HUES64 (cell line): ENCODE measurements around the gene MCTP2.
"Not testable (repeated sequence)": the region's sequence is repeated elsewhere in the genome, so short reads cannot be mapped to it uniquely, and the experiment has no call there.

Experiments
- H3K27ac ChIP-seq: 2 replicates; pipeline ENCODE4 v1.7.0; 2013; ENCODE audit warnings: low read depth, low read length, inconsistent platforms
- H3K27me3 ChIP-seq: 2 replicates; pipeline ENCODE4 v1.6.1; 2013; ENCODE audit warnings: mild to moderate bottlenecking, low read length; ENCODE audit not compliant: insufficient read depth
- H3K36me3 ChIP-seq: 2 replicates; pipeline ENCODE4 v1.6.1; 2013; ENCODE audit warnings: mild to moderate bottlenecking, low read length; ENCODE audit not compliant: insufficient read depth
- H3K4me1 ChIP-seq: 2 replicates; pipeline ENCODE4 v1.6.1; 2013; ENCODE audit warnings: mild to moderate bottlenecking, low read length, moderate library complexity; ENCODE audit not compliant: insufficient read depth
- H3K4me3 ChIP-seq: 2 replicates; pipeline ENCODE4 v1.5.1; 2013; ENCODE audit warnings: mild to moderate bottlenecking, low read length, moderate library complexity
- H3K9ac ChIP-seq: 2 replicates; pipeline ENCODE4 v1.6.1; 2013; ENCODE audit warnings: mild to moderate bottlenecking, low read depth, low read length
- H3K9me3 ChIP-seq: 2 replicates; pipeline ENCODE4 v1.6.1; 2013; ENCODE audit warnings: low read depth, low read length; ENCODE audit not compliant: insufficient read depth
- WGBS: fragments of 150-250, 120-280 bp; methylation state at CpG from one replicate; pipeline ENCODE4 v1.1.7; 2013; ENCODE audit warnings: missing lambda C conversion rate; 5-methylcytosine and 5-hydroxymethylcytosine counted together

Gene MCTP2

DNA sequence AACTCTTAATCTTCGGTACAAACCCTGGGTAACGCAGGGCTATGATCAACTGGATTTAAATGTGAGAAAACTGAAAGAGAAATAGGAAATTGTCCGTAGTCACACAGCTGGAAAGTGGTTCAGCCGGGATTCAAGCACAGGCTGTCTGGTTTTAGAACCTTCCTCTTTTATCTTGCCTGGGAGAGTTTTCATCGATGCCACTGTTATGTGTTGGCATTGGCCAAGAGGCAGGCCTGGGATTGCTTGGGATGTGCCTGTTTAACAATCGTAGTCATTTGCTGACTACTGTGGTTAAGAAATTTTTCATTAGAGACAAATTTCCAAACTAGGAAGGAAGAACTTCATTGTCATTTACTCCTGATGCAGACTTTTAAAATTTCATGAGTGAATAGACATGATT is 4.3 kb downstream of the MCTP2 start:
- no peak overlapping the region for H3K4me3 ChIP-seq
- no peaks in the 10 kb centered on the region for H3K36me3 ChIP-seq
- no peak overlapping the region for H3K9ac ChIP-seq
- 0 out of 2 replicates have a peak, but pooled peaks cover 10% of the 10 kb centered on the region for H3K4me1 ChIP-seq
- H3K27me3 ChIP-seq: peaks cover 30% of the 10 kb centered on the region
- H3K27ac ChIP-seq: no peak overlapping the region
- 97% methylated on average over 6 of the region's 6 CpGs for WGBS
- H3K9me3 ChIP-seq: no peaks in the 10 kb centered on the region

DNA sequence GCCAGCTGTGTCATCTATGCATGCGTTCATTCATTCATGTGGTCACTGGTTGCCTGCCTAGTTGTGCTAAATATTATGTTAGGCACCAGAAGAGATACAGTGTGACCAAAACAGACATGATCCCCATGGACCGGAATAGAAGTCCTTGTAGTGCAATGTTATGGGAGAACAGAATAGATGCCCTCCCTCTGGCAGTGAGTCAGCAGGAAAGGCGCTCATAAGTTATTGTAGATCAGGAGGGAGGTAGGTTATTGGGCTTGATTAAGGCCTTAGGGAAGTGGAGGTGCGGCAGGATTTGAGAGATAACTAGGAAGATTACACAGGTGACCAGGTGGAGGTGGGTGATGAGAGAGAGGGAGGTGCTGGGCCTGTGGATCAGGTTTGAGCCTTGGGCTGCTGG is 5.2 kb downstream of the MCTP2 start:
- H3K4me1 ChIP-seq: 0 out of 2 replicates have a peak, but pooled peaks cover 10% of the 10 kb centered on the region
- WGBS: 94% methylated on average over 4 of the region's 4 CpGs
- peaks cover 21% of the 10 kb centered on the region for H3K27me3 ChIP-seq
- H3K36me3 ChIP-seq: no peaks in the 10 kb centered on the region
- H3K9ac ChIP-seq: no peak overlapping the region
- H3K9me3 ChIP-seq: no peaks in the 10 kb centered on the region
- H3K4me3 ChIP-seq: no peak overlapping the region
- H3K27ac ChIP-seq: no peak overlapping the region

DNA sequence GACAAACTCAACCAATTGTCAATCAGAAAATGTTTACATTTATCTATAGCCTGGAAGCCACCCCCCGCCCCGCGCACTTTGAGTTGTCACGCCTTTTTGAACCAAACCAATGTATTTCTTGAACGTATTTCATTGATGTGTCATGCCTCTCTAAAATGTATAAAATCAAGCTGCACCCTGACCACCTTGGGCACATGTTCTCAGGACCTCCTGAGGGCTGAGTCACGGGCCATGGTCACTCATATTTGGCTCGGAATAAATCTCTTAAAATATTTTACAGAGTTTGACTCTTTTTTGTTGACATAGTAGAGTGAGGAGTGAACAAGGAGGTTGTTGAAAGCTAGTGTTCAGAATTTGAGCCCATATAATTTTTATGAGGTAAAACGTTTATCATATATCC is 6.5 kb downstream of the MCTP2 start:
- Histone ChIP-seq H3K9me3 (no peaks in the 10 kb centered on the region), H3K4me1 (no peaks in the 10 kb centered on the region), H3K27me3 (peaks cover 8% of the 10 kb centered on the region), H3K36me3 (no peaks in the 10 kb centered on the region), H3K27ac (no peak overlapping the region), H3K9ac (no peak overlapping the region), H3K4me3 (no peak overlapping the region)
- WGBS: 93% methylated on average over 7 of the region's 8 CpGs

DNA sequence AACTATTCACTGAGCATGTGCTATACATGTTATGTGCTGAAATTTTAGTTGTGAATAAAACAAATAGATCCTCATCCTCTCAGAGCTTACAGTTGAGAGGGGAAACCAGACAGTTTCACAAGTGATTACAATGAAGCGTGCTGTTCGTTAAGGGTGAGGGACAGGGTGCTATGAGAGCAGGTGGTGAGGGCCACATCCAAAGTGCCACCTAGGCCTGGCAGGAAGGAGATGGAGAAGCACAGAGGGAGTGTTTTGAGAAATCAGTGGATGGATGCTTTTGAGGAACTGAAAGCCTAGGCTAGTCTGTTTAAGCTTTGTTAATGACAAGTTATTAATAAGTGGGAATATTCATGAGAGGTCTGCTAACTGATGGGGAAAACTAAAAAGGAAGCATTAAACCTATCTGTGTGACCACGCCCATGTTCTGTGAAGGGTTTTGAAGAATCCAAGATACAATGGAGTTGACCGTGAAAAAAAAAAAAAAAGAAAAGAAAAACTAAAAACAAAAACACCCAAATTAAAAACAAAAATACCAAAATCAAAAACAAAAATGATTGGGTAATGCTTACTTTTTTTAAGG is 7.3 kb downstream of the MCTP2 start:
- Histone ChIP-seq H3K4me1 (no peaks in the 10 kb centered on the region), H3K36me3 (no peaks in the 10 kb centered on the region), H3K4me3 (no peak overlapping the region), H3K9ac (no peak overlapping the region), H3K27ac (no peak overlapping the region), H3K9me3 (peaks cover 6% of the 10 kb centered on the region), H3K27me3 (peaks cover 1% of the 10 kb centered on the region; the same call in 1 of the 2 replicates)
- WGBS: 62% methylated on average over 3 of the region's 4 CpGs

DNA sequence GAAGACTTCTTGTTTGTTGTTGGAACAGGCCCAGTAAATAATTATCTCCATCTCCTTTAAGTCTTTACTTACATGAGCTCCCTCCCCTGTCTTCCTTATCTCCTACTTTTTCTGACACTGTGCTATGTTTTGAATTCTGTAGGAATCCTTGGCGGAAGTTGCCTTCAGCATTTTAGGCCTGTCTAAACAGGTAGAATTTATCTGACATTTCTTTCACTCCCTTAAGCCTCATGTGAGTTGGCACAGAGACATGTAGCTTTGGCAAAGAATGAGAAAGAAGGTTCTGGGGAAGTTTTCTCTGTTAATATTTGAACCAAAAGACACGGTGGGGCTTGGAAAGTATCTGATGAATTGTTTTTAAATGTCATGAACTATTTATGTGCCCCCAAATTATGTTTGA is 8.1 kb downstream of the MCTP2 start:
- Histone ChIP-seq H3K4me3 (no peak overlapping the region), H3K9me3 (peaks cover 7% of the 10 kb centered on the region), H3K4me1 (no peaks in the 10 kb centered on the region), H3K9ac (no peak overlapping the region), H3K27me3 (no peaks in the 10 kb centered on the region), H3K27ac (no peak overlapping the region), H3K36me3 (no peaks in the 10 kb centered on the region)
- 89% methylated on average over 2 of the region's 2 CpGs for WGBS

DNA sequence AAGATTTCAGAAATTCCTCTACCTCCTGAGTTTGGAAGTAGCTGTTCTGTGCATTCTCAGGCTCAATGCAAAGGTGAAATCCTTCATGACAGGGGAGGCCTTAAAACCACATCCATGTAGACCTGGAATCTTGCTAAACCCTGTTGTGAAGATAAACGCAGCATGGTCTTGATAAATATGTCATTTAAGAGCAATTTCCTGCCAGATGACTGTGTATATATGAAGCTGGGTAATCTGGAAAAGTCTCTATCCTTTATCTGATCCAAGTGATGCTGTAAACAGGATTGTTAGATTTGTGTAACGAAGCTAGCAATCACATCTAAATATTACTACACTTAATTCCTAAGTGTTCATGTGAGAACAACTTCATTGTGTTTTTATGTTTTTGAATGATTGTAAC is 9.1 kb downstream of the MCTP2 start:
- H3K27me3 ChIP-seq: no peaks in the 10 kb centered on the region
- H3K9ac ChIP-seq: no peak overlapping the region

DNA sequence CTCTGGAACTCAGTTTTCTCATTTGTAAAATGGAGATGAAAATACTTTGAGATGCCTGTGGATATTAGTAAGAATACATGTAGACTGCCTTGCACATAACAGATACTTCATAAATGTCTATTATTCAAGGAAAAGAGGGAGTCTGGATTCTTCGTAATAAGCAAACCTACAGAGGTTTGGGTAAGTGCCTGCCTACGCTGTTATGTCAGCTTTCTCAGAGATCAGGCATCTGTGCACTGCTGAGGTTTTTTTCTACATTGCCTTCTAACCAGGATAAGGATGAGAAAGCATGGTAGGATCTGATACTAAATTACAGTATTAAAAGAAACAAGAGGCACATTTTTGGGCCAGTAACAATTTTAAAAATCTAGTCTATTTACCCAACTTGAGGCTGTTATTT is 10.9 kb downstream of the MCTP2 start:
- no peak overlapping the region for H3K4me3 ChIP-seq
- H3K27me3 ChIP-seq: no peaks in the 10 kb centered on the region
- no peak overlapping the region for H3K9ac ChIP-seq
- no peaks in the 10 kb centered on the region for H3K4me1 ChIP-seq
- H3K36me3 ChIP-seq: no peaks in the 10 kb centered on the region
- peaks cover 7% of the 10 kb centered on the region for H3K9me3 ChIP-seq
- WGBS: 98% methylated on average over 2 of the region's 2 CpGs
- H3K27ac ChIP-seq: no peak overlapping the region

More for the DNA sequence above, 9.1 kb downstream of the MCTP2 start:
- WGBS: 92% methylated on average over 1 of the region's 2 CpGs
- H3K36me3 ChIP-seq: no peaks in the 10 kb centered on the region
- H3K27ac ChIP-seq: no peak overlapping the region
- no peaks in the 10 kb centered on the region for H3K4me1 ChIP-seq
- peaks cover 7% of the 10 kb centered on the region for H3K9me3 ChIP-seq
- H3K4me3 ChIP-seq: no peak overlapping the region

DNA sequence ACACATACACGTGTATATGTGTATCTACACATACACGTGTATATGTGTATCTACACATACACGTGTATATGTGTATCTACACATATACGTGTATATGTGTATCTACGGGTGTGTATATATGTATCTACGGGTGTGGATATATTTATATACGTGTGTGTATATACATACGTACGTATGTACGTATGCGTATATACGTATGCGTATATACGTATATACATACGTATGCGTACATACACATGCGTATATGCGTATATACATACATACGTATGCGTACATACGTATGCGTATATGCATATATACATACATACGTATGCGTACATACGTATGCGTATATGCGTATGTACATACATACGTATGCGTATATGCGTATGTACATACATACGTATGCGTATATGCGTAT is 11.6 kb downstream of the MCTP2 start:
- not testable (repeated sequence) for H3K27ac ChIP-seq, H3K9me3 ChIP-seq, H3K36me3 ChIP-seq, H3K4me3 ChIP-seq, H3K9ac ChIP-seq, H3K4me1 ChIP-seq, H3K27me3 ChIP-seq
- 95% methylated on average over 31 of the region's 33 CpGs for WGBS

DNA sequence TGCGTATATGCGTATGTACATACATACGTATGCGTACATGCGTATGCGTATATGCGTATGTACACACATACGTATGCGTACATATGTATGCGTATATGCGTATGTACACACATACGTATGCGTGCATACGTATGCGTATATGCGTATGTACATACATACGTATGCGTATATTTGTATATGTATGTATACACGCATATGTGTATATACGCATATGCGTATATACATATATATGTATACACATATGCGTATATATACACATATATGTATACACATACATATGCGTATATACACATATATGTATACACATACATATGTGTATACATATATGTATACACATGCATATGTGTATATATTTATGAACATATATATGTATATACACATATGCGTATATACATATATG is 12.1 kb downstream of the MCTP2 start:
- no peak overlapping the region for H3K9ac ChIP-seq
- H3K27me3 ChIP-seq: no peaks in the 10 kb centered on the region
- 96% methylated on average over 18 of the region's 24 CpGs for WGBS
- H3K9me3 ChIP-seq: peaks cover 7% of the 10 kb centered on the region
- no peak overlapping the region for H3K27ac ChIP-seq
- no peak overlapping the region for H3K4me3 ChIP-seq
- H3K4me1 ChIP-seq: no peaks in the 10 kb centered on the region
- H3K36me3 ChIP-seq: no peaks in the 10 kb centered on the region

DNA sequence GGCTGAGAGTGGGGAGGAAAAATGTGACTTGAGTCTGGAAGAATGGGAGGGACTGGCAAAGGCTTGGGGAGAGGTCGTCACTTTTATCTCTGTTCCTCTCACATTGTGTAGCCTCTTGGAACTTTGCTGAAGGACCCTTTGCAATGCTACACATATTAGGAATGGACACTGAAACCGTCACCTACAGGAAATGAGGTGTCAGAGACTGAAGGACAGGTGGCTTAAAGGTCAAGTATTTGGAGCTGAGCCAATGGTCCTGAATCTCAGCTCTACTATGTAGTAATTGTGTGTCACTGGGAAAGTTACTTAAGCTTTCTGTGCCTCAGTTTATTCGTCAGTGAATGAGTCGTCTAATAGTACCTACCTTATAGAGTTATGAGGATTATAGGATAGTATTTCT is 14.7 kb downstream of the MCTP2 start:
- no peak overlapping the region for H3K4me3 ChIP-seq
- H3K36me3 ChIP-seq: no peaks in the 10 kb centered on the region
- H3K4me1 ChIP-seq: no peaks in the 10 kb centered on the region
- 94% methylated on average over 4 of the region's 4 CpGs for WGBS
- H3K9ac ChIP-seq: no peak overlapping the region
- peaks cover 7% of the 10 kb centered on the region for H3K9me3 ChIP-seq
- H3K27ac ChIP-seq: no peak overlapping the region
- no peaks in the 10 kb centered on the region for H3K27me3 ChIP-seq

DNA sequence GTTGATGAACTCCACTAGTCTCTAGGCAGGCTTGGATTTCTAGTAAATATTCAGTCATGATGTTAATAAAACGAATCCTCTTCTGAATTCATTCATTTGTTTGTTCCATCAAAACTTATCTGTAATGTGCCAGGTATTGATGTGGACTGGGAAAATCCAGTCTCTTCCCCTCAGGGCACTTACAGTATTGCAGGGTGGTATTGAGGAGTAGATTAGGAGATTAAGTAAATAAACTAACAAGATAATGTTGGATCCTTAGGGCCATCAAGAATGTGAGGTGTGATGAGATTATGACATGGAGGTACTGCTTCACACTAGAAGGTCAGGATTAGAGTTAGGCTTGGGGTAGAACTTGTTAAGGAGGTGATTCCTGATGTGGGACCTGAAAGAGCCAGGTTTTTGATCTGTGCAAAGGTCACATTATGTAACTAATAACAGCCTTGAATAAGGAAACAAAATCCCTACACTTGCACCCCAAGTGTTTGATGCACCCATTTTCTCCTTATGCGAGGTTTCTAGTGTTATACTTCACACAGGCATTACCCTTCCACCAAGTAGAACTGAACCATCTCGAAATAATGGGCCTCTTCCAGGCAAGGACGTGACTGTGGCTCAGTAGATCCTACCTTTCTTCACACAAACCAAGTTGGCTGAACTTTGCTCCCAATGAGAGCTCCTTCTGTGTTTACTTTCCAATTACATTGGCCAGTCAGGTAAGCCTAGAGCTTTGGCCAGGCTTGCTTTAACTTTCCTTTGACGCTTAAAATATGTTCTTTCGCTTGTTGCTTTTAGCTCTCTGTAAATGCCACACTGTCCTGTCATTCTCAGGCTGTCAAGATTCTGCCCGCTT is 16.7 kb downstream of the MCTP2 start:
- Histone ChIP-seq H3K36me3 (no peaks in the 10 kb centered on the region), H3K27ac (no peak overlapping the region), H3K9ac (no peak overlapping the region), H3K4me1 (no peaks in the 10 kb centered on the region), H3K9me3 (peaks cover 6% of the 10 kb centered on the region), H3K4me3 (no peak overlapping the region), H3K27me3 (no peaks in the 10 kb centered on the region)
- 77% methylated on average over 6 of the region's 7 CpGs for WGBS
